ENCODE results near the gene RAB11FIP4.

RAB11FIP4 gene

DNA sequence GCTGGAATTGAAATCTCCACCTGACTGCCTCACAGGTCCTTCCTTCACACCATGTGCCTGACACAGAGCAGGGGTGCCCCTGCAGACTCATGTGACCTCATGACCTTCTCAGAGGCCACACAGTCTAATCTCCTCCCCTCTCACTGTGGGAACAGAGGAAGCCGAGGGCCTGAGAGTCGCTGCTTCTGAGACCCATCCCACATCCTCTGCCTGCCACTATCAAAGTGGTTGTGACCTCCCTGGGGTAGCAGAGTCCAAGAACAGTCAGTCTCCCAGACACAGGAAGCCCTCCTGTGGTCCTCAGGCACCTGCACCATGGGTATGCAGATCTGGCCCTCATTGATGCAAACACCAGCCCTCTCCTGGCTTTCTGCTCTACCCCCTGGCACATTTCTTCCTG, 78.5 kb downstream of the RAB11FIP4 start:
- TF ChIP-seq, protein P1, sequence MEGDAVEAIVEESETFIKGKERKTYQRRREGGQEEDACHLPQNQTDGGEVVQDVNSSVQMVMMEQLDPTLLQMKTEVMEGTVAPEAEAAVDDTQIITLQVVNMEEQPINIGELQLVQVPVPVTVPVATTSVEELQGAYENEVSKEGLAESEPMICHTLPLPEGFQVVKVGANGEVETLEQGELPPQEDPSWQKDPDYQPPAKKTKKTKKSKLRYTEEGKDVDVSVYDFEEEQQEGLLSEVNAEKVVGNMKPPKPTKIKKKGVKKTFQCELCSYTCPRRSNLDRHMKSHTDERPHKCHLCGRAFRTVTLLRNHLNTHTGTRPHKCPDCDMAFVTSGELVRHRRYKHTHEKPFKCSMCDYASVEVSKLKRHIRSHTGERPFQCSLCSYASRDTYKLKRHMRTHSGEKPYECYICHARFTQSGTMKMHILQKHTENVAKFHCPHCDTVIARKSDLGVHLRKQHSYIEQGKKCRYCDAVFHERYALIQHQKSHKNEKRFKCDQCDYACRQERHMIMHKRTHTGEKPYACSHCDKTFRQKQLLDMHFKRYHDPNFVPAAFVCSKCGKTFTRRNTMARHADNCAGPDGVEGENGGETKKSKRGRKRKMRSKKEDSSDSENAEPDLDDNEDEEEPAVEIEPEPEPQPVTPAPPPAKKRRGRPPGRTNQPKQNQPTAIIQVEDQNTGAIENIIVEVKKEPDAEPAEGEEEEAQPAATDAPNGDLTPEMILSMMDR (IDR thresholded peaks at IDR 0.05; ENCODE audit: low read length, missing control alignments) = no peak
- no peak overlapping the region for H3K4me3 ChIP-seq (replicated peaks; ENCODE audit: low read depth, low read length)
- DNase-seq (ENCODE audit: low read depth) = no peak

DNA sequence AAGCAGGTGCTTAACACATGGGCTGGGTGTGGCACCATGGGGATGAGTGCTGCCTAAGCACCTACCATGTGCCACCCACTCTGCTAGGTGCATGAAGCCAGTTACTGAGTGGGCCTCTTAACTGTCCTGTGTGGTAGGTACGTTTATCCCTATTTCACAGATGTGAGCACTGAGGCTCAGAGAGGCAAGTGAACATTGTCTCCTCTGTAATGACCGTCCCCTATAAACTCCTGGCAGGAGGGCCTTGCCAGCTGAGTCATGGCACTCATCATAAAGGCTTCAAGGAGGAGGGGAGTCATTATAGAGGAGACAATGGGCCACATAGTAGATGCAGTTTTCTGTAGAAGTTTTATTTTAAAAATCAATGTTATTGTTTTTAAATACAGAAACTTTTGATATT, 79.1 kb downstream of the RAB11FIP4 start:
- TF ChIP-seq, protein P1 (IDR thresholded peaks at IDR 0.05; ENCODE audit: low read length, missing control alignments) = no peak
- H3K4me3 ChIP-seq (replicated peaks; ENCODE audit: low read depth, low read length) = no peak overlapping the region
- no peak for DNase-seq (ENCODE audit: low read depth)

DNA sequence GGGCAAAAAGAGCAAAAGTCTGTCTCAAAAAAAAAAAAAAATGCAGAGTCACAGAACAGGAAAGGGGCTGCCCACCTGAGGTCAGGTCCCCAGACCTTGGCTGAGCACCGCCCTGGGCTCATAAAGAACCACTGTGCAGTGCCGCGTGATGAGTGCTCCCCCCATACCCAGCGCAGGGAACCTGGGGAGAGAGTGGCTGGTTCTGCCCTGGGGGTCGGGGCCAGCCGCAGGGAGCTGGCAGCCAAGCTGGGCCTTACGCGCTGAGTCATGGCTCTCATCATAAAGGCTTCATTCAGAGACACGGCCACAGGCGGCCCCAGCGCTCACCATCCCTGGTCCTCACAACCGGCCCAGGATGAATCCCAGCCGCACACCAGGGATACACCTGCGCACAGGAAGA, 80.7 kb downstream of the RAB11FIP4 start:
- no peak overlapping the region for H3K4me3 ChIP-seq (replicated peaks; ENCODE audit: low read depth, low read length)
- DNase-seq (ENCODE audit: low read depth) = no peak
- TF ChIP-seq, protein P1 (IDR thresholded peaks at IDR 0.05; ENCODE audit: low read length, missing control alignments) = no peak

DNA sequence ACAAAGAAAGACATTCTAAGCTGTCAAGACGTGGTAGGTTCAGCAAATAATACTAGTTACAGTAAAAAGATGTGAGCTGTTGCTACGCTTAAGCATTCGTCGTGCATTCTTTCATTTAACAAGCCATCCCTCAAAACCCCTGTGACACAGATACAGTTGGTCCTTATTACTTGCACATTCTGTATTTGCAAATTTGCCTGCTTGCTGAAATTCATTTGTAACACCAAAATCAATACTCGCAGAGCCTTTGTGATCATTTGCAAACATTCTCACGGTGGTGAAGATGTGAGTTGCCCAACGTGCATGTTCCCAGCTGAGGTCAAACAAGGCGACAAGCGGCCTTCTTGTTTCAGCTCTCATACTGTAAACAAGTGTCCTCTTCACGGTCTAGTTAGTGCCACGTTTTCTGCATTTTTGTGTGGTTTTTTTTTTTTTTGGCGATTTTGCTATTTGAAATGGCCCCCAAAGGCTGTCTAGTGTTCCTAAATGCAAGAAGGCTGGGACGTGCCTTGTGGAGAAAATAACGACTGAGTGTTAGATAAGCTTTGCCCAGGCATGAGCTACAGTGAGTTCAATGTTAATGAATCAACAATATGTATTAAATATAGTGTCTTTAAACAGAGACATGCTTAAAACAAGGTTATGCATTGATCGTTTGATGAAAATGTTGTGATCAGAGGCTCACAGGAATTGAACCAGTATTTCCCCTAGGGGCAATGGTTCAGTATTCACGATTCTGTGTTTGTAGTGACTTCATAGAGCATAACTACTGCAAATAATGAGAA, 84.1 kb downstream of the RAB11FIP4 start:
- TF ChIP-seq, protein P1 (IDR thresholded peaks at IDR 0.05; ENCODE audit: low read length, missing control alignments) = no peak
- DNase-seq (ENCODE audit: low read depth) = no peak
- no peak overlapping the region for H3K4me3 ChIP-seq (replicated peaks; ENCODE audit: low read depth, low read length)

DNA sequence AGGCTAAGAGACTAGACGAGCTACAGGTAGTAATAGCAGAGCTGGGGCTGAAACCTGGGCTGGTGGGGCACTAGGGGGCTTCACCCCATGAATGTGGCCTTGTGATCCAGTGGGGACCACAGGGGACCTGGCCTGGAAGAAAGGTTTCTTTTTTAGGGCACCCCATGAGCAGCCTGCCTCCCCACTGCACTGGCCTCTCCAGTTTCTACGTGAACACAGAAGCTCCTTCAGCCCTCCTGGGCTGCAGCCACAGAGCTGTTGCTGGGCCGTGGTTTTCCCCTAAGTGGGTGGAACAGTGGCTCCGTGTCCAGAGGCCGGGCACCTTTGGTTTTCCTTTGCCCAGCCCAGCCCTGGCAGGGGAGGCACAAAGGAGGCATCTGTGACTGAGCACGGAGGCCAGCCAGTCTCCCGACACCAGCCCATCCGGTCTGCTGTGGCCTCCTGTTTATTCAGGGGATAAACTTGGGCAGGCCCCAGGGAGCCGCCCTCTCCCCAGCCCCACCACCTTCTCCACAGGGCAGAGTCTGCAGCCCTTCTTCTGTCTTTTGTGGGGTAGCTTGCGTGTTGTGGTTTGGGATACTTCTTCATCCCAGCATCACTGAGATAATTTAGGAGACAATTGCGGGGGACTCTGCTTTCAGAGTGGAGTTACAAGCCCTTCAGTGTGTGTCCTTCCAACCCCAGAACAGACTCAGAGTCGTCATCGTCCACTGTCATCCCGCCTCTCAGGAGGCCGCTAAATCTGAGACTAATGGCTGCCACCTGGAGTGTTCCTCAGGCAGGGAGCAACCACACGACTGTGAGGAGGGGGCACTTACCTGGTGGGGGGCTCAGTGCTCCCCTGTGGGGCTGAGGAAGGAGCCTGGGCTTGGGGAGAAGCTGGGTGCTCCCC, 85.3 kb downstream of the RAB11FIP4 start:
- DNase-seq (ENCODE audit: low read depth) = no peak
- TF ChIP-seq, protein P1 (IDR thresholded peaks at IDR 0.05; ENCODE audit: low read length, missing control alignments) = no peak
- H3K4me3 ChIP-seq (replicated peaks; ENCODE audit: low read depth, low read length) = no peak overlapping the region

DNA sequence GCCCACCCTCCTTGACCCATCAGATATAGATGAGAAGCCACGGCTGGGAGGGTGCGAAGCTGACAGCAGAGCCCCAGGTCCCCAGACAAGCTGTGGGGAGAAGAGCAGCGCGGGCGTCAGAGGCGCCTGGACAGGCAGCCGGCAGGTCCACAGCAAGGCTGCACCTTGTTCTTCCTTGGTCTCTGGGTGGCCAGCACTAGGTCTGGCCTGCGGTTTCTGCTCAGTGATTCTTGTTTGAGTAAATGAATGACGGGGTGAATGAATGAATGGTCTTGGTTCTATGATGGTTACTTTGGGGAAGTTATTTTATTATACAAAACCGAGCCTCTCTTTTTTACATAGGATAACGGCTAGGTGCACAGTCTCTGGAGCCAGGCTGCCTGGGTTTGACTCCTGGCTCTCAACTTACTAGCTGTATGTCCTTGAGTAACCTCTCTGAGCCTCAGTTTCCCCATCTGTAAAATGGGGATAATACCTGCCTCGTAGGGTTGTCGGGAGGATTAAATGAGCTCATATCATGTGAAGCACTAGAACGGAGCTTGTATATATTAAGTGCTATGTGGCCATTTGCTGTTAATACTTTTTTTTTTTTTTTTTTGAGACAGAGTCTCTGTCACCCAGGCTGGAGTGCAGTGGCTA, 86.1 kb downstream of the RAB11FIP4 start:
- no peak overlapping the region for H3K4me3 ChIP-seq (replicated peaks; ENCODE audit: low read depth, low read length)
- DNase-seq (ENCODE audit: low read depth) = no peak
- TF ChIP-seq, protein P1 (IDR thresholded peaks at IDR 0.05; ENCODE audit: low read length, missing control alignments) = no peak

All from fibroblast of pulmonary artery (primary cell).